GM11168 (cell line): ENCODE measurements around the gene MCL1.

Experiments used
- in situ Hi-C: fragments of 300-500 bp; cut with MboI; formaldehyde crosslinking; loops from one replicate; pipeline ENCODE4 v1.12.0; 2022; ENCODE audit warnings: low sequenced_read_pairs; ENCODE audit not compliant: unreplicated experiment

MCL1 gene

DNA sequence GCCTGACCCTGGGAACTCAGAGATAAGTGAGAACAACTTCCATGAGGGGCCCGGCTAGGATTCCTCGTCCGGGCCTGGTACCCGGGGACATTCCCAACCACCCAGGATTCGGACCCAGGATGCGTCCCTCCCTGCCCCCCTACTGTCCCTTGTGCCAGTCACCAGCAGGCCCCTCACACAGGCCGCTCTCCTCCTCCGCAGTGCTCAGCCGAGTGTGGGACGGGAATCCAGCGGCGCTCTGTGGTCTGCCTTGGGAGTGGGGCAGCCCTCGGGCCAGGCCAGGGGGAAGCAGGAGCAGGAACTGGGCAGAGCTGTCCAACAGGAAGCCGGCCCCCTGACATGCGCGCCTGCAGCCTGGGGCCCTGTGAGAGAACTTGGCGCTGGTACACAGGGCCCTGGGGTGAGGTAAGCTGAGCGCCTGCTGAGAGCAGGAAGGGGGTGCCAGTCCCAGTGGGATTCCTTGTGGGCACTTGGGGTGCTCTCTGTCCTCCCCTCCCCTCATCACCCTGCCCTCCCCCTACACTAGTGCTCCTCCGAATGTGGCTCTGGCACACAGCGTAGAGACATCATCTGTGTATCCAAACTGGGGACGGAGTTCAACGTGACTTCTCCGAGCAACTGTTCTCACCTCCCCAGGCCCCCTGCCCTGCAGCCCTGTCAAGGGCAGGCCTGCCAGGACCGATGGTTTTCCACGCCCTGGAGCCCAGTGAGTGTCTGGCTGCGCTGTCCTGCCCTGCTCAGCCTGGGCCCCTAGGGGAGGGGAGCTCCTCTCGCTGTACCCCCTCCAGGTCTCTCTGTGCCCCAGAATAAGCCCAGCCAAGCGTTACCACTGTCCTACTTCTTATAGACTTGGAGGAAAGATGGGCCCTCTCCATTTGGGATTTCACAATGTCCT is 20.4 kb downstream of the MCL1 start:
- in situ Hi-C loops = no loop called here

DNA sequence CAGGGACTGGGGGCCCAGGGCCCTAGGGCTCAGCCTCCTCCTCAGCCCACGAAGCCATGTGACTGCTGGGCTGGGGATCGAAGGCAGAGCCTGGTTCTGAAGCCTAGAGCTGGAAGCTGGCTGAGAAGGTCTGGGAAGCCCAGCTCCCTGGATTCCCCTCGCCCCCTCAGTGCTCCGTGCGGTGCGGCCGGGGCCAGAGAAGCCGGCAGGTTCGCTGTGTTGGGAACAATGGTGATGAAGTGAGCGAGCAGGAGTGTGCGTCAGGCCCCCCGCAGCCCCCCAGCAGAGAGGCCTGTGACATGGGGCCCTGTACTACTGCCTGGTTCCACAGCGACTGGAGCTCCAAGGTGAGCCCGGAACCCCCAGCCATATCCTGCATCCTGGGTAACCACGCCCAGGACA is 21.1 kb downstream of the MCL1 start:
- in situ Hi-C loops = no loop called here

DNA sequence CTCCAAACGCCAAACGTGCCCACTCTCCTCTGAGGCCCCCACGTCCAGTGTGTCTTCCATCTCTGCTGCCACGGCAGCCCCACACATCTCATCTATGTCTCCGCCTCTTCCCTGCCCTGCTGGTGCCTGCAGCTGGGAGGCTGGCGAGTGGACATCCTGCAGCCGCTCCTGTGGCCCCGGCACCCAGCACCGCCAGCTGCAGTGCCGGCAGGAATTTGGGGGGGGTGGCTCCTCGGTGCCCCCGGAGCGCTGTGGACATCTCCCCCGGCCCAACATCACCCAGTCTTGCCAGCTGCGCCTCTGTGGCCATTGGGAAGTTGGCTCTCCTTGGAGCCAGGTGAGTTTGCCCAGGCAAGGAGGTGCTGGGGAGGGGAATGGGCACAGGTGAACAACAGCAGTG is 21.6 kb downstream of the MCL1 start:
- in situ Hi-C loops = no loop called here

DNA sequence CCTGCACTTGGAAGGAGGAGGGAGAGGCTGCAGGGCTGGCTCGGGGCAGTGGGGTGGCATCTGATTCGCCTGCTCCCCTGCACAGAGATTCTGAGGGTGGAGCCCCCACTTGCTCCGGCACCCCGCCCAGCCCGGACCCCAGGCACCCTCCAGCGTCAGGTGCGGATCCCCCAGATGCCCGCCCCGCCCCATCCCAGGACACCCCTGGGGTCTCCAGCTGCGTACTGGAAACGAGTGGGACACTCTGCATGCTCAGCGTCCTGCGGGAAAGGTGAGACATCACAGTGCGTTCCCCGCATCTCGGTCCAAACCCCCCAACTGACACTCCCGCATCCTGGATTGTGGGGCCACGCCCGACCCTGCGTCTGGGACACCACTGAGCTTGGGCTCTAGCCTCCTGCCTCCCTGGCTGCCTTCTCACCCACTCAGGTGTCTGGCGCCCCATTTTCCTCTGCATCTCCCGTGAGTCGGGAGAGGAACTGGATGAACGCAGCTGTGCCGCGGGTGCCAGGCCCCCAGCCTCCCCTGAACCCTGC is 22.3 kb downstream of the MCL1 start:
- in situ Hi-C loops = no loop called here

DNA sequence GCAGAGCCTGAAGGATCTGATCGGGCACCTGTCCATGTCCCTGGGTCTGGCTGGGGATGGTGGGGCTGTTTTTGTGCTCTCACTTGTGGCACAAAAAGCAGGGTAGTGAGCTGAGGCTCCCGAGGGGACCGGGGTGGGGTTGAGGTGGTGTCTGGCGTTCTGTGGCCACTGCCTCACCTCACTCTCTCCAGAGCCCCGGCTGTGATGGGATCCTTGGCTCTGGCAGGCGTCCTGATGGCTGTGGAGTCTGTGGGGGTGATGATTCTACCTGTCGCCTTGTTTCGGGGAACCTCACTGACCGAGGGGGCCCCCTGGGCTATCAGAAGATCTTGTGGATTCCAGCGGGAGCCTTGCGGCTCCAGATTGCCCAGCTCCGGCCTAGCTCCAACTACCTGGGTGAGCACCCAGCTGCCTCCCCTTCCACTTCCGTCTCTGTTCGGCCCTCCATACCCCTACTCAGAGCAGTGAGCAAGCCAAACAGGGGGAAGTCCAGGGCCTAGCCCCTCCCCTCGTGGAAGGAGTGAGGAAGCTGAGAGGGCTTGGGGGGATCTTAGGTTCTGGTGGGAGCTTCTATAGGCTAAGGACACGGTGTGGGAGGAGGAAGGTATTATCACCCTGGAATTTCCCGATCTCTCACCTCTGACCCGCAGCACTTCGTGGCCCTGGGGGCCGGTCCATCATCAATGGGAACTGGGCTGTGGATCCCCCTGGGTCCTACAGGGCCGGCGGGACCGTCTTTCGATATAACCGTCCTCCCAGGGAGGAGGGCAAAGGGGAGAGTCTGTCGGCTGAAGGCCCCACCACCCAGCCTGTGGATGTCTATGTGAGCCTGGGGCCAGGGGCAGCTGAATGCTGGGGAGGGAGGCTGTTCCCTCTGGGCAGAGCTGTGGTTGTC is 23.2 kb downstream of the MCL1 start:
- in situ Hi-C loops = no loop called here

DNA sequence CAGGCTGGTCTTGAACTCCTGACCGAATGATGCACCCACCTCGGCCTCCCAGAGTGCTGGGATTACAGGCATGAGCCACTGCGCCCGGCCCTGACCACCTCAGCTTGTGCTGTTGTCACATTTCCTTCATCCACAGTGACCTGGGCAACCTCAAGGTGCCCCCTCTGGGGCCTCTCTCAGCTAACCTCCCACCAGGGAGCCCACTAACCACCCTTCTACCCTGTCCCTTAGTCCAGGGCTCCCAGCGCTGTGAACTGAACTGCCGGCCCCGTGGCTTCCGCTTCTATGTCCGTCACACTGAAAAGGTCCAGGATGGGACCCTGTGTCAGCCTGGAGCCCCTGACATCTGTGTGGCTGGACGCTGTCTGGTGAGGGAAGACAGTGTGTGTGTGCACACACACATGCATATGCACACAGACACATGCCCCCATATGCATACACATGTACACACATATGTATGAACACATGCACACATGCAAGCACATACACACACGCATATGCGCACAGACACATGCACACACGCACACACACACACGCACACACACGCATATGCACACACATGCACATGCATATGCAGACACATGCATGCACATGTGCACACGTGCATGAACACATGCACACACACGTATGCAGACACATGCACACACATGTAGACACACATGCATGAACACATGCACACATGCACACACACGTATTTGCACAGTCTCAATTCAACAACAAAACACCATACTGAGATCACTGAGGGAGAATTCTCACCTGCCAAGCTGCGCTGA is 24.0 kb downstream of the MCL1 start:
- in situ Hi-C loops = no loop called here

DNA sequence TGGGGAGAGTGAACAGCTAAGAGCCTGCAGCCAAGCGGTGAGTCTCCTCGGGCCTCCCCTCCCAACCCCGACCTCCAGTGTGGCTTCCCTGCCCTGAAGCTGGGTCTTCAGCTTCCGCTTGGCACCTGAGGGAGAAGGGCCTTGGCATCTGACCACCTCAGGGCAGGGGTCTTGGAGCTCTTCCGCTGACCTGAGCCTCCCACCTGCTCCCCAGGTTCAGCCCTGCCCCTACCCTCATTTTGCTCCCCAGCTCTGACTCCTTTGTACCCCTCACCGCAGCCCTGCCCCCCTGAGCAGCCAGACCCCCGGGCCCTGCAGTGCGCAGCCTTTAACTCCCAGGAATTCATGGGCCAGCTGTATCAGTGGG is 25.3 kb downstream of the MCL1 start:
- in situ Hi-C loops = no loop called here

DNA sequence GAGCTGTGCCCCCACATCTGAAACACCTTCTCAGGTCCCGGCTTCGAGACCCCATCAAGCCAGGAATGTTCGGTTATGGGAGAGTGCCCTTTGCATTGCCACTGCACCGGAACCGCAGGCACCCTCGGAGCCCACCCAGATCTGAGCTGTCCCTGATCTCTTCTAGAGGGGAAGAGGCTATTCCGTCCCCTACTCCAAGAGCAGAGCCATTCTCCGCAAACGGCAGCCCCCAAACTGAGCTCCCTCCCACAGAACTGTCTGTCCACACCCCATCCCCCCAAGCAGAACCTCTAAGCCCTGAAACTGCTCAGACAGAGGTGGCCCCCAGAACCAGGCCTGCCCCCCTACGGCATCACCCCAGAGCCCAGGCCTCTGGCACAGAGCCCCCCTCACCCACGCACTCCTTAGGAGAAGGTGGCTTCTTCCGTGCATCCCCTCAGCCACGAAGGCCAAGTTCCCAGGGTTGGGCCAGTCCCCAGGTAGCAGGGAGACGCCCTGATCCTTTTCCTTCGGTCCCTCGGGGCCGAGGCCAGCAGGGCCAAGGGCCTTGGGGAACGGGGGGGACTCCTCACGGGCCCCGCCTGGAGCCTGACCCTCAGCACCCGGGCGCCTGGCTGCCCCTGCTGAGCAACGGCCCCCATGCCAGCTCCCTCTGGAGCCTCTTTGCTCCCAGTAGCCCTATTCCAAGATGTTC is 25.9 kb downstream of the MCL1 start:
- in situ Hi-C loops = no loop called here

DNA sequence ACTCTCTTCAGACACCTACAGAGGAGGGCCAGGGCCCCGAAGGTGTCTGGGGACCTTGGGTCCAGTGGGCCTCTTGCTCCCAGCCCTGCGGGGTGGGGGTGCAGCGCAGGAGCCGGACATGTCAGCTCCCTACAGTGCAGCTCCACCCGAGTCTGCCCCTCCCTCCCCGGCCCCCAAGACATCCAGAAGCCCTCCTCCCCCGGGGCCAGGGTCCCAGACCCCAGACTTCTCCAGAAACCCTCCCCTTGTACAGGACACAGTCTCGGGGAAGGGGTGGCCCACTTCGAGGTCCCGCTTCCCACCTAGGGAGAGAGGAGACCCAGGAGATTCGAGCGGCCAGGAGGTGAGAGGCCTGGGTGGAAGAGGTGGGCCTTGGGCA is 26.5 kb downstream of the MCL1 start:
- in situ Hi-C loops = no loop called here

DNA sequence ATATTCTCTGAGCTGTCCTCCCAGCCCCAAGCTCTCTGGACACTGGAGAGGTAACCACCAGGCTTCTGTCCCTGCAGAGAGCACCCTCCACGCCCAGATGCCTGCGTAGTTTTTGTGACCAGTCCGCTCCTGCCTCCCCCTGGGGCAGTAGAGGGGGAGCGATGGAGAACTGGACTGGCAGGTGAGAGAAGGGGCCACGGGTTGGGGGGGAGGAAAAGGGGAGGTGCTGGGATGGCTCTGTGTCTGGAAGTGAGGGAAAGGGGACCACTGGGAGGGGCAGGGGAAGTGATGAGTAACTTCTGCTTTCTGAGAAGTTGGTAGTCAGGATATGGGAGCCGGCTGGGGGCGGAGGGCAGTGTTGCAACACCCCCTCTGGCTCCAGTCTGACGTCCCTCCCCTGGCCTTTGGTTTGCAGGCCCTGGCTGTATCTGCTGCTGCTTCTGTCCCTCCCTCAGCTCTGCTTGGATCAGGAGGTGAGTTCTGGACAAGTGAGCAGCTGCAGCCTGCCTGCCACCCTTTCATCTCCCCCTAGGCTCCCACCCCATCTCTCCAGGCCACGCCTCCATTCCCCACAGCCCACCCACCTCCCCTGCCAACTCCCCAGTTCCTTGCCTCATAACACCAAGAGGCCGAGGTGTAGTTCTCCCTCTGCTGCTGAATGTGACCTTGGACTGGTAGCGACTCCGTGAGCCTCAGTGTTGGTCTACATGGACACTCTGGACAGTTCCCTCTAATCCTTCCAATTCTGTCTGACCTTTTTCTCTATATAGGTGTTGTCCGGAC is 27.1 kb downstream of the MCL1 start:
- in situ Hi-C loops = no loop called here

DNA sequence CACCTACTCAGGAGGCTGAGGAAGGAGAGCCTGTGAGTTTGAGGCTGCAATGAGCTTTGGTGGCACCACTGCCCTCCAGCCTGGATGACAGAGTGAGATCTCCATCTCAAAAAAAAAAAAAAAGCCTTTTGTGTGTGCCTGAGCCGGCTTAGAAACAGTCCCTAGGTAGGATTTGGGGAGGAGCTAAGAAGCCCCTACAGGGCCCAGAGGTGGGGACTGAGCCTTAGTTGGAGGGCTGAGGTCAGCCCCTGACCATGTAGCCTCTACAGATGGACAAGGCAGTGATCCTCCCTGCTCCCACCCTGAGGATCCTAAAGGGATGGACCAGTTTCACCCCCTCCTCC is 27.7 kb downstream of the MCL1 start:
- in situ Hi-C loops = no loop called here

DNA sequence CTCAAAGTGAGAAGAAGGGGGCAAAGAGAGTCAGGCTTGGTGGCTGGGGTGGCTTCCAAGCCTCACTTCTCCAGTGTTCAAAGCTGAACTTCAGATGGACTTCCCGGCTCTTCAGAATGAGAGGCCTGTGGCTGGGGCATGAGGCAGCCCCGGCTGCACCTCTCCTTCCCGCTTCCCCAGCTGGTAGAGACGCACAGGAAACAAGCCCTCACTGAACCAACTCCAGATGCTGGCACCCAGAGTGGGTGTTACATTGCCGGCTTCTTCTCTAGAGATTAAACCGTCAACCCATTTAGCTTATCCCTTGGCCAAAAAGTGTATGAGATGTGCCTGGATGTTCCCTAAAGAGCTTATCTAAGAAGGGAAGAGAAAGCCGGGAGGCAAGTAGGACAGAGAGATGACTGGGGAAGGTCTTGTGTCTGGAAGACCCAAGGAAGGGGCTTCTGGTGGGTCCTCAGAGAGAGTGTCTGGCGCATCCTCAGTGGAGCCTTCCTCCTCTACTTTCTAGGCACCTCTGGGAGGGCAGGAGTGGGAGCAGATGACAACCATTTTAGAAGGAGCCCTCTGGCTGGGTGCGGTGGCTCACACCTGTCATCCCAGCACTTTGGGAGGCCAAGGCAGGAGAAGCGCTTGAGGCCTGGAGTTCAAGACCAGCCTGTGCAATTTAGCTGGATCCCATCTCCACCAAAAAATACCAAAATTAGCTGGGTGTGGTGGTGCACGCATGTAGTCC is 28.2 kb downstream of the MCL1 start:
- in situ Hi-C loops = no loop called here

DNA sequence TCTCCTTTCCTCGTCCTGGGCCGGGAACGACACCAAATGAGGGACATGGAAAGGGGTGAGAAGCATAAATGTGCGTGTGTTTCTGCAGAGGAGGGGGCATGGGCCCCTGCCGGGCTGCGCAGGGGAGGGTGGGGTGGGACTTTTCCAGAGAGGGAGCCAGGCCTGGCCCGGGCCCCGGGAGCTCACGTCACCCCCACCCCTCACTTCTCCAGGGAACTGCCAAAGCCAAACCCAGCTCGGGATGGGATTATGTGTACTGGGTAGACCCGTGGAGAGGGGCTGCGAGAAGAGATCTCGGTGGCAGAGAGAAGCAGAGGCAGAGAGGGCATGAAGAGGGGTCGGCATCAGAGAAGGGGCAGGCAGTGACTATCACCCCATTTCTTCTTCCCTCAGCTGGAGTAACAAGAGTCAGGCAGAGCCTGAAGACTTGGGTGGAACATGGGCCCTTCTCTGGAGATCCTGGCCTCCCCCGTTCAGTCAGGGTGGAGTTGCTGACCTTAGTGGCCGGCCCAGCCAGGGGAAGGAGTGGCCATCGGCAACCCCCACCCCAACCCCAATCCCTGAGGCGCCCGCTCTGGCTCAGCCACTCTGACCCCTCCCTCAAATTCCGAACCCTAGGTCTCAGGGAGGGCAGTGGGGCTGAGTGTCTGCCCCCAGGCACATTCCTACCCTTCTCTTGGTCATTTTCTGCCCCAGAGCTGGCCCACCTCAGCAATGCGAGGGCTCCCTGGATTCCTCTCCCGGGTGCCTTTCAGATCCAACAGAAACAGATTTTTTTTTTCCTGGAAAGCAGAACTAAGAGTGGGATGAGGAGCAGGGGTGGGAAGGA is 29.0 kb downstream of the MCL1 start:
- in situ Hi-C loops = no loop called here

DNA sequence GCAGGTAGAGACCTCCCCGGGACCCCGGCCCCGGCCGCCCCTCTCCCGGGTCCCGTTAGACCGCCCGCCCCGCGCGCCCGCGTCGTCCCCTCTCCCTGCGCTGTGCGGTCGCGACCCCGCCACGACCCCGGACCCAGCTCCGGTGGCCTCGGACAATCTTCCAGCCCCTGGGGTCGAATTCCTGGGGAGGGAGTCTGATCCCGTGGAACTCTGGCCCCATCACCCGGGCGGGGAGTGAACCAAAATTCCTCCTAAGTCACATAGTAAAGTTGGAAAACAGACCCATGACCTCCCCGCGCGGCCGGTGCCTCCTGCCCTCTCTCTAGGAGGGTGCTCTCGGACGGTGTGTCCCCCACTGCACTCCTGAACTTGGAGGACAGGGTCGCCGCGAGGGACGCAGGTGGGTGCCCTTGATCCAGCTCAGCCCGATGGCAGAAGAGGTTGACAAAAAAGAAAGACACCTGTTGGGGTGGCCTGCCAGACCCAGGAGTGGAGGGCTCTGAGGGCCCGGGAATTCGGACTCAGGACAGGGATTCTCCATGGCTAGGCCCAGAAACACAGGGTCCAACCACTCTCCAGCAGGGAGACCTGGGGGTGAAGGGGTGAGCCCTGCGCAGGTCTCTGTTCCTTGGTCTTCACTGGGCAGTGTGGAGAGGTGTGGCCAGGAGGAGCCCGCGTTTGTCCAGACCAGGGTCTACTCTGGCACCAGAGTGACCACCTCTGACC is 29.8 kb downstream of the MCL1 start:
- in situ Hi-C loops = no loop called here

DNA sequence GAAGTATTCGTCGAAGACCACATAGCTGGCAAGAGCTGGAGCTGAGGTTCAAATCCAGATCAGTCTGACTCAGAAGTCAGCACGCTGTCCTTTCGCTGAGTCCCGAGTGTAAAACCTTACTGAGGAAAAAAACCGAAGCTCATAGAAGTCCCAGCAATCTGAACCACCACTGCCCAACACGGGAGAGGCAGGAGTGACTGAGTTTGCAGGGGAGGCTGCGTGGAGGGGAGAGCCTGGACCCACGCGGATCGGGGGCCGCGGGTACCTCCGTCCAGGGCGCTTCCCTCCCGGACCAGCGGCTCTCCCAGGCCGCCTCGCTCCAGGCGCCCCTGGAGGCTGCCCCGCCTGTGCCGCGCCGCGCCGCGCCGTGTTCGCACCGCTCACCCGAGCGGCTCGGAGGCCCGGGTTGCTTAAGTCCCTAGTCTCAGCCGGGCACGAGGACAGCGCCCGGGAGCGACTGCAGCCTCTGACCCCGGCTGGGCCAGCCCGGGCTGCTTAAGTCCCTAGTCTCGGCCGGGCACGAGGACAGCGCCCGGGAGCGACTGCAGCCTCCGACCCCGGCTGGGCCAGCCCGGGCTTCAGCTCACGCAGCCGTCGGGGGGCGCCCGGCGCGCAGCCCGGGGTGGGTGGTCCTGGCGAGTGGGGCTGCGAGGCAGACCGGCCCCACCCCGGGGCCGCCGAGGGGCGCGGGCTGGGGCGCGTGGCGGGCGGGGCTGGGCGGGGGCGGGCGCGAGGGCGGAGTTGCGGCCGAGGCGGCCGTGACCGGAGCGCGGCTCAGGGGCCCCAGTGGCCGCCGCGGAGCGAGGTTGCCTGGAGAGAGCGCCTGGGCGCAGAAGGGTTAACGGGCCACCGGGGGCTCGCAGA is 30.5 kb downstream of the MCL1 start, which contains the start of gene ADAMTSL4:
TSS of gene ADAMTSL4 (plus strand) at position 777 of the 864 bp plus-strand sequence. CDS start 2,881 bp downstream, outside the sequence.
- in situ Hi-C loops = no loop called here

DNA sequence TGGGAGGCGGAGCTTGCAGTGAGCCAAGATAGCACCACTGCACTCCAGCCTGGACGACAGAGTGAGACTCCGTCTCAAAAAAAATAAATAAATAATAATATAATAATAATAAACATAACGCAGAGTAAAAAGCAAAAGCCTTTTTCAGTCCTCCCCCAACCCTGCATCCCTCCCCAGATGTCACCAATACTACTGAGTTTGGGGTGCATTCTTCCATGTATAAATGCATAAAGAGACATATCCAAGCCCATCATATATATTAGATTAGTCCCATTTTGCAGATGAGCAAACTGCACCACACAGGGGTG is 31.1 kb downstream of the MCL1 start:
- in situ Hi-C loops = no loop called here
